Activated CD8-positive, alpha-beta memory T cell treated with anti-CD3 and anti-CD28 coated beads, Interleukin-2, amount 50 U/mL, for 24 hours (primary cell): ENCODE data around the gene XYLB.
"Not testable (repeated sequence)": the region's sequence is repeated elsewhere in the genome, so short reads cannot be mapped to it uniquely, and the experiment has no call there.

ENCODE experiments used
- DNase-seq: peaks from one replicate; pipeline ENCODE4 v3.0.0-alpha.2; 2020; ENCODE audit errors: extremely low read depth

Gene XYLB

DNA sequence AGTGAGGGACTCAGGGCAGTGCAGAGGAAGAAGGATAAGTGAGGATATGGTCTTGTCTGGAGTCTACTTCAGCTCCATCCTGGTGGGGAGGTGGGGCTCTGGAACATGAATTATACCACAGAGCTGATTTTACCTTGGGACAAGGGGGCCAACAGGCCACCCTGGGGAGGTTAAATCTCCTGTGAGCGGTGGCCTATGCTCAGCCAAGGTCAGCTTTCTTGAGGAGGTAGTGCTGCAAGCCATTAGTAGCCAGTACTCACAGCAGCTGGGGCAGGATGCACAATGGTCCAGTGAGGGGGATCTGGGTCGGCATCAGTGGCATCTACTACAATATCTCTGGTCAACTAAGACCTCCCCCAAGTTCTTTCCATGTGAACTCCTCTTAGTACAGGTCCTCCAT is 49.7 kb downstream of the XYLB start:
- no peak for DNase-seq

DNA sequence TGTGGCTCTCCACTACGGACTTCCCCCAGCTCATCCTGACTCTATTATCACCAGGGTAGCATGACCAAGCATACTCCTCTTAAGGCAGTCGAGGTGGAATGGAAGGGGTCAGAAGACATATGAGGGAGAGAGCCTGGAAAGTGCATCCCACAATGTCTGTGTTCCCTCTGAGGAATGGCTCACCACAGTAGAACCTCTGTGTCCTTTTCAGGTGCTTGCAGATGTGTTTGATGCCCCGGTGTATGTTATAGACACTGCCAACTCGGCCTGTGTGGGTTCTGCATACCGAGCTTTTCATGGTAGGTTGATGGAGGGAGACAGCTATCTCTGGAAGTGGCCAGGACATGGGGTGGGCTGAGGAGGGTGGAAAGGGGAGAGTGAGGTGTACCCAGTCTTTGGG is 50.3 kb downstream of the XYLB start:
- no peak for DNase-seq

DNA sequence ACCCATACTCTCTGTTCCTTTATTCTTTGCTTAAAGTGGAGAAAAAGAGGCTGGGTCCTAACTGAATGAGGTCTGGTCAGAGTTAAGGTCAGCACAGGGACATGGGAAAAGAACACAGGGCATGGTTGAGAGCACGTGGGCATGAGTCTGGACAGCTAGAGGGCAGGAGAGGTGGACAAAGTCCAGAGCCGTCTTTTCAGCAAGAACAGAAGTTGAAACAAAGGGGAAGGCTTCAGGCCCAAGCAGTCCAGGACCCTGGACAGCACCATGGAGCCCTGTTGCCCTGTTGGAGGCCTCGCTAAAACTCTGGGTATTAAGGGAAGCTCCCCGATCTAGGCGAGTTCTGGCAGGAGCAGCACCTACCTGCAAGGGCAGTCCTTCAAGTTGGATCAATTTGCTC is 50.7 kb downstream of the XYLB start:
- no peak for DNase-seq

DNA sequence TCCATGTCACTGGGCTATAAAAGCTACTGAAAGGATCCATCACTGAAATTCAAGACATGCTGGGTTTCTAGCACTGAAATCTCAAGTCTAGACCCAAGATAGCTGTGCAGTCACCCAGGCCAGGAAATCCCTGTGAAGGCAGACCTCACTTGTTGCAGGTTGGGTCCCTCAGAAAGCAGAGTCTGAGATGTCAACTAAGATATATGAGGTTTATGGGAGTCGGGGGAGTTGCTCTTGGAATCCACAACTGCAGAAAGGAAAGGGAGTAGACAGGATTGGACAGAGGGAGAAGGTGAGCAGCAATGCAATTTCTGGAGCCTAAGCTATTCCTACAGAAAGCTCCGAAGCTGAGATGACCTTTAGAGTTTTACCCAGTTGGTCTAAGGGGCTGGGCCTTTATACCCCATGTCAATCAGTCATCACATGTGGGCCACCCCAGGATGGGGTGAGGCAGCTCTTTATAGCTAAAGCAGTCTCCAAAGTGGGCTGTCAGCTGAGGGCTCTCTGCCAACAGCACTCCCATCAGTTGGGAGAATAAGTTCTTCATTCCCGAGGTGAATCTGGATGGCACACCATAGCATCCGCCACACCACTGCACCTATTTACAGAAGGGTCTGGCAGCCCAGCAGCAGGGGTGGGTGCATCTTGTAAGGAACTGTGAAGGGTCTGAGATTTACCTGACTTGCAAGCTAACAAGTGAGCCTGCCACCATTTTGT is 54.8 kb downstream of the XYLB start:
- DNase-seq = no peak

DNA sequence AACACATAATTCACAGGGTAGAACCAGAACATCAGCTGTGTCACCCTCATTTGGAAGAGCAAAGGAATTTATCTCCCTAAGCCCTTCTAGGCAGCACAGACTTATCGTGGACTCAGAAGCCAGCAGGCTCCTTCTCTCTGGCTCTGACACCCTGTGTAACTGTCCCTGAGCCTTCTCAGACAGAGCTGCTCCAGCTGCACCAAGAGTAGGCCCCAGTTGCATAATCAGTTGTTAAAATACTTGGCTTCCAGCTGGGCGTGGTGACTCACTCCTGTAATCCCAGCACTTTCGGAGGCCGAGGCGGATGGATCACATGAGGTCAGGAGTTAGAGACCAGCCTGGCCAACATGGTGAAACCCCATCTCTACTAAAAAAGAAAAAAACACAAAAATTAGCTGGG is 57.7 kb downstream of the XYLB start:
- DNase-seq = no peak

DNA sequence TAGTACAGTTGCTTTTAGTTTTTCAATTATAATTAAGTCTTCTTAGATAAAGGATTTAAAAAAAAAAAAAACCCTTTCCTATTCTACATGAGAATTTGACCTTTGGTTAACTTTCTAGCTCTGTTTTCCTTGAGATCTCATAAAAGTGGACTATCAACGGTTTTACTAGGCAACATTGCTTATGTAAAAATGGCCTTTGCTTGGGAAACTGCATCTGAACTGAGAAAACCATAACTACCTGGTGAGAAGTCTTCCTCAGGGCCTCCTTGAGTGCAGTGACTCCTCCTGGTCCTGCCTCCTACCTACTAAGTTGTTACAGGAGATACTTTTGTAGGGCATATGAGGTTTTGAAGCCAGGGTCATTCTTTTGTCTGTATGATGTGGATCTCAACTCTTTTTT is 65.0 kb downstream of the XYLB start:
- no peak for DNase-seq

DNA sequence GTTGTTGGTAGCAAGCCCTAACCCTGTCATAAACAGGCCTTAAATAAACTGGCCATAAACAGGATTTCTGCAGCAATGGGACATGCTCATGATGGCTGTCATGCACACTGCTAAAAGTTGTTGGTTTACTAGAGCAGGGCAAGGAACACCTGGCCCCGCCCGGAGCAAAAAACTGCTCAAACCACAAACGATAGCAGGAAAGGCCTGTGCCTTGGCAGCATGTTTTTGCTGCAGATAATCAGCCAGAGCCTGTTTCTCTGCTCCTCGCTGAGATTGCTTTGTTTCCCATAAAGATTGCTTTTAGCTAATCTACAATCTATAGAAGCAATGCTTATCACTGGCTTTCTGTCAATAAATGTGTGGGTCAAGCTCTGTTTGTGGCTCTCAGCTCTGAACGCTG is 74.2 kb downstream of the XYLB start:
- not testable (repeated sequence) for DNase-seq

DNA sequence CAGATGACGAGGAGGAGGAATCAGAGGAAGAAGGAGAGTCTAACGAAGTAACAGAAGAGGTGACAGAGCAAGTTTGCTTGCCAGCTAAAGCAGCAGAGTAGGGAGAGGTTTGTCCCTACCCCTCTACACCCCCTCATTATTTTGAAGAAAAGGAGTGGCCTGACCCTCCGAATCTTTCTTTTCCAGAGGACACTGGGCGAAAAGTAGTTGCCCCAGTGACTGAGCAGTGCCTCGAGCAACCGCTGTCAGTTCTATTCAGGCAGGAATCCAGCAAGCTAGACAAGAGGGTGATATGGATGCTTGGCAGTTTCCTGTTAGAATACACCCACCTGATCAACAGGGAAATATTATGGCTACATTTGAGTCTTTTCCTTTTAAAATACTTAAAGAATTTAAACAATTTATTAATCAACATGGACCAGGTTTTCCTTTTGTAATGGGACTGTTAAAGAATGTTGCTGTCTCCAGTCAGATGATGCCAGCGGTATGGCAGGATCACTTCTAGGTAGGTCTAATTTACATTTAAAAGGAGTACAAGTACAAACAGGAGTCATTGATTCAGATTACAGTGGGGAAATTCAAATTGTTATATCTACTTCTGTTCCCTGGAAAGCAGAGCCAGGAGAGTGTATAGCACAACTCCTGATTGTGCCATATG is 75.2 kb downstream of the XYLB start:
- no peak for DNase-seq

DNA sequence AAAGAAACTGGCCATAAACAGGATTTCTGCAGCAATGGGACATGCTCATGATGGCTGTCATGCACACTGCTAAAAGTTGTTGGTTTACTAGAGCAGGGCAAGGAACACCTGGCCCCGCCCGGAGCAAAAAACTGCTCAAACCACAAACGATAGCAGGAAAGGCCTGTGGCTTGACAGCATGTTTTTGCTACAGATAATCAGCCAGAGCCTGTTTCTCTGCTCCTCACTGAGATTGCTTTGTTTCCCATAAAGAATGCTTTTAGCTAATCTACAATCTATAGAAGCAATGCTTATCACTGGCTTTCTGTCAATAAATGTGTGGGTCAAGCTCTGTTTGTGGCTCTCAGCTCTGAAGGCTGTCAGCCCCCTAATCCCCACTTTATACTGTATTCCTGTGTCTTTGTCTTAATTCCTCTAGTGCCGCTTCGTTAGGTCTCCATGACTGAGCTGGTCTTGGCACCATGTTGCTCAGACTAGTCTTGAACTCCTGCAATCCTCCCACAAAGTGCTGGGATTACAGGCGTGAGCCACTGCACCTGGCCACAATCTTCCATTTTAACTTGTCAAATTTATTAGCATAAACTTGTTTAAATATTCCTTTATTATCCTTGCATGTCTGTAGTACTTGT is 80.3 kb downstream of the XYLB start:
- not testable (repeated sequence) for DNase-seq

DNA sequence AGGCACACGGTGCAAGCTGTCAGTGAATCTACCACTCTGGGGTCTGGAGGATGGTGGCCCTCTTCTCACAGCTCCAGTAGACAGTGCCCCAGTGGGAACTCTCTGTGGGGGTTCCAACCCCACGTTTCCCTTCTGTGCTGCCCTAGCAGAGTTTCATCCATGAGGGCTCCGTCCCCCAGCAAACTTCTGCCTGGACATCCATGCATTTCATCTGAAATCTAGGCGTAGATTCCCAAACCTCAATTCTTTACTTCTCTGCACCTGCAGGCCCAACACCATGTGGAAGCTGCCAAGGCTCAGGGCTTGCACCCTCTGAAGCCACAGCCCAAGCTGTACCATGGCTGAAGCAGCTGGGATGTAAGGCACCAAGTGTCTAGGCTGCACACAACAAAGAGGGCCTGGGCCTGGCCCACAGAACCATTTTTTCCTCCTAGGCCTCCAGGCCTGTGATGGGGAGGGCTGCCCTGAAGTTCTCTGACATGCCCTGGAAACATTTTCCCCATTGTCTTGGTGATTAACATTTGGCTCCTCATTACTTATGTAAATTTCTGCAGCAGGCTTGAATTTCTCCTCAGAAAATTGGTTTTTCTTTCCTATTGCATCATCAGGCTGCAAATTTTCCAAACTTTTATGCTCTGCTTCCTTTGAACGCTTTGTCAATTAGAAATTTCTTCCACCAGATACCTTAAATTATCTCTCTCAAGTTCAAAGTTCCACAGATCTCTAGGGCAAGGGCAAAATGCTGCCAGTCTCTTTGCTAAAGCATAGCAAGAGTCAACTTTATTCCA is 86.5 kb downstream of the XYLB start:
- not testable (repeated sequence) for DNase-seq

DNA sequence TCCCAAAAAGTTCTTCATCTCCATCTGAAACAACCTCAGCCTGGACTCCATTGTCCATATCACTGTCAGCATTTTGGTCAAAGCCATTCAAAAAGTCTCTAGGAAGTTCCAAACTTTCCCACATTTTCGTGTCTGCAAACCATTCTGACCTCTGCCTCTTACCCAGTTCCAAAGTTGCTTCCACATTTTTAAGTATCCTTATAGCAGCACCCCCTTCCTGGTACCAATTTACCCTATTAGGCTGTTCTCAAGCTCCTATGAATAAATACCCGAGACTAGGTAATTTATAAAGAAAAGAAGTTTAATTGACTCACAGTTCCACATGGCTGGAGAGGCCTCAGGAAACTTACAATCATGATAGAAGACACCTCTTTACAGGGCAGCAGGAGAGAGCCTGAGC is 87.1 kb downstream of the XYLB start:
- not testable (repeated sequence) for DNase-seq

DNA sequence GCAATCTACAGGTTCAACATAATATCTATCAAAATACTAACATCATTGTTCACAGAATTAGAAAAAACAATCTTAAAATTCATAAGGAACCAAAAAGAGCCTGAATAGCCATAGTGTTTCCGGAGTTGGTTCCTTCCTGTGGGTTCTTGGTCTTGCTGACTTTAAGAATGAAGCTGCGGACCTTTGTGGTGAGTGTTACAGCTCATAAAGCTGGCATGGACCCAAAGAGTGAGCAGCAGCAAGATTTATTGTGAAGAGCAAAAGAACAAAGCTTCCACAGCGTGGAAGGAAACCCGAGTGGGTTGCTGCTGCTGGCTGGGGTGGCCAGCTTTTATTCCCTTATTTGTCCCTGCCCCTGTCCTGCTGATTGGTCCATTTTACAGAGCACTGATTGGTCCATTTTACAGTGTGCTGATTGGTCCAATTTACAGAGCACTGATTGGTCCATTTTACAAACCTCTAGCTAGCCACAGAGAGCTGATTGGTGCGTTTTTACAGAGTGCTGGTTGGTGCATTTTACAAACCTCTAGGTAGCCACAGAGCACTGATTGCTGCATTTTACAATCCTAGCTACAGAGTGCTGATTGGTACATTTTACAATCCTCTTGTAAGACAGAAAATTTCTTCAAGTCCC is 92.0 kb downstream of the XYLB start:
- not testable (repeated sequence) for DNase-seq

DNA sequence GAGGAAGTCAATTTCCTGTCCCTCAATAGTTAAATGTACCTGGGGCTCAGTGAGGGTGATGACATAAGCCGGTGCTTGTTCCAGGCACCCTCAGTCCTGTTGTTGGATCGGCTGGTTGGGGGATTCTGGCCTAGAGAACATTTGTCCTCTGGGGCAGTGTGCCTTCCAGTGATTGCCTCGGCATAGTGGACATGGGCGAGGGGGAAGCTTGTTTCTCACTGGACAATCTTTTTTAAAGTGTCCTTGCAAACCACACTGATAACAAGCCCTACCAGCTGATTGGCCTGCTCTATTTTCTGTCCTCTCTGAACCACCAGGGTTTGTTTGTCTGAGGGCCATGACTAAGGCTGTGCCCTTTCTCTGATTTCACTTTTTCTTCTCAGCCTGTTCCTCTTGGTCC is 96.6 kb downstream of the XYLB start:
- not testable (repeated sequence) for DNase-seq

DNA sequence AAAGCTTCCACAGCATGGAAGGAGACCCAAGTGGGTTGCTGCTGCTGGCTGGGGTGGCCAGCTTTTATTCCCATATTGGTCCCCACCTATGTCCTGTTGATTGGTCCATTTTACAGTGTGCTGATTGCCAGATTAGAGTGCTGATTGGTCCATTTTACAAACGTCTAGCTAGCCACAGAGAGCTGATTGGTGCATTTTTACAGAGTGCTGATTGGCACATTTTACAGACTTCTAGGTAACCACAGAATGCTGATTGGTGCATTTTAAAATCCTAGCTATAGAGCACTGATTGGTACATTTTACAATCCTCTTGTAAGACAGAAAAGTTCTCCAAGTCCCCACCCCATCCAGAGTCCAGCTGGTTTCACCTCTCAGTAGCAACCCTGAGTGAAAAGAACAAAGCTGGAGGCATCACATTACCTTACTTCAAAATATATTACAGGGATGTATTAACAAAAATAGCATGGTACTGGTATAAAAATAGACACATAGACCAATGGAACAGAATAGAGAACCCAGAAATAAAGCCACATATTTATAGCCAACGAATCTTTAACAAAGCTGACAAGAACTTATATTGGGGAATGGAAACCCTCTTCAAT is 99.6 kb downstream of the XYLB start:
- no peak for DNase-seq

DNA sequence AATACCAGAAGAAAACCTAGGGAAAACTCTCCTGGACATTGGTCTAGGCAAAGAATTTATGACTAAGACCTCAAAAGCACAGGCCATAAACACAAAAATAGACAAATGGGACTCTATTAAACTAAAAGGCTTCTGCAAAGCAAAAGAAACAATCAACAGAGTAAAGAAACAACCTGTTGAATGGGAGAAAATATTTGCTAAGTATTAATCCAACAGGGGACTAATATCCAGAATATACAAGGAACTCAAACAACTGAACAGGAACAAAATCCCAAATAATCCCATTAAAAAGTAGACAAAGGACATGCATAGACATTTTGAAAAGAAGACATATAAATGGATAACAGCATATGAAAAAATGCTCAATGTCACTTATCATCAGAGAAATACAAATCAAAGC is 100.2 kb downstream of the XYLB start:
- no peak for DNase-seq

DNA sequence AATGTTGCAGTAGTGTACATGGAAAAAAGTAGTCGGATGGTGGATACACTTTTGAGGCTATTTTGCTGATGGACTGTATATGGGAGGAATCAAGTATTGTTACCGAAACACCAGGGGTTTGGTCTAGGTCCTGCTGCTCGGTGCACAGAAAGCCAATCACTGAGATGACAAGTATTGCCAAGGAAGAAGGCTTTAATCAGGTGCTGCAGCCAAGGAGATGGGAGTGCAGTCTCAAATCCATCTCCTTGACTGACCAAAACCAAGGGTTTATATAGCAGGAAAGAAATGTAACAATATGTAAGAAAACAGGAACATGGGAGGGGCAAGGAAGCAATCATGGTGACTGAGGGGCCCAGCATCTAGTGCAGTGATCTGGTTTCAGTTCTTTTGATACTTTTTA is 104.3 kb downstream of the XYLB start:
- no peak for DNase-seq

DNA sequence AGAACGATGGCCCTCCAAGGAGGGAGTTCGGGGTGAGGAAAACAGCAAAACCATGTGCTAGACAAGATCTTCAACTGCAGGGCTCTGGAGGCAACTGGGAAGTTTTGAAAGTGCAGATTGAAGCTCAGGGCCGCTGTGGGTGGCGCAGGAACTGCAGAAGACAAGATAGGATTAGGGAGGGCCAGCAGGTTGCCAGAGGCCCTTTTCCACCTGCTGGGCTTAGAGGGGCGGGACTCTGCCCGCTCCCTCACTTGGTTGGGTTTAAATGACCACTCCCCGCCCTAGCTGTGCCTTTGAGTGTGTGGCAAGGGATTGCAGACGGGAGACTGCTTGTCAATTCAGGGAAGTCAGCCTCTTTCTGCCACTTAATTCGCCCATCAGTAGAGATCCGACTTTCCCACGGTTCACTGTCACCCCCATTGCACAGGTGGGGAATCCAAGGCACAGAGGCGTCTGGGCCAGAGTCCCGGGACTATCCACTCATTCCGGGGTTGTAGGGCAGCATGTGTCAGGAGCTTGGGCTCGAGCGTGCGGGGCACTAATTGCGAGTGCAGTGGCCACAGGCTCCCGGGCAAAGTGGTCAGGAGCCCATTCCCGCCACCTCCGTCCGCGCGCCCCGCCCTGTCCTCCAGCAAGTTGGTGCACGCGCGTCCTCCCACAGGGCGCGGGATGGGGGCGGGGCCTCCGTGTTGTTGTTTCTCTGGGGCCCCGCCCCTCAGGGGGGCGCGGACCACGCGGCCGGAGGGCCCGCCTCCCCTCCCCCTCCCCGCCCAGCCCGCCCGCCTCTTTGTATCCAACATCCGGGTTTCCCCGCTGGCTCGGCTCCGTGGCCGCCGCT is 106.7 kb downstream of the XYLB start, which contains the start of gene ACVR2B:
Gene ACVR2B (plus strand): TSS at position 816 of the 838 bp plus-strand sequence. CDS start 433 bp downstream, outside the sequence.
- DNase-seq = peak; percentile 24

DNA sequence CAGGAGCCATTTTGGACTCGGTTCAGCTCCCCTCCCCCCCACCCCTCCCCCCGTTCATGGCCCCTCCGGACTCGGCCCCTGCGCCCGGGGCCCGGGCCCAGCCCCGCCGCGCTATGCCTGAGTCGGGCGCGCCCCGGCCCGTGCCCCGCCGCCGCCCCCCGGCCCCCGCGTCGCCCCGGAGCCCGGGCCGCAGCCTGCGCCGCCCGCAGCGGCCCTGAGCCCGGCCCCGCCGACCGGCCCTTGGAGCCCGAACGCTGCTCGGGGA is 107.3 kb downstream of the XYLB start:
- DNase-seq = no peak

DNA sequence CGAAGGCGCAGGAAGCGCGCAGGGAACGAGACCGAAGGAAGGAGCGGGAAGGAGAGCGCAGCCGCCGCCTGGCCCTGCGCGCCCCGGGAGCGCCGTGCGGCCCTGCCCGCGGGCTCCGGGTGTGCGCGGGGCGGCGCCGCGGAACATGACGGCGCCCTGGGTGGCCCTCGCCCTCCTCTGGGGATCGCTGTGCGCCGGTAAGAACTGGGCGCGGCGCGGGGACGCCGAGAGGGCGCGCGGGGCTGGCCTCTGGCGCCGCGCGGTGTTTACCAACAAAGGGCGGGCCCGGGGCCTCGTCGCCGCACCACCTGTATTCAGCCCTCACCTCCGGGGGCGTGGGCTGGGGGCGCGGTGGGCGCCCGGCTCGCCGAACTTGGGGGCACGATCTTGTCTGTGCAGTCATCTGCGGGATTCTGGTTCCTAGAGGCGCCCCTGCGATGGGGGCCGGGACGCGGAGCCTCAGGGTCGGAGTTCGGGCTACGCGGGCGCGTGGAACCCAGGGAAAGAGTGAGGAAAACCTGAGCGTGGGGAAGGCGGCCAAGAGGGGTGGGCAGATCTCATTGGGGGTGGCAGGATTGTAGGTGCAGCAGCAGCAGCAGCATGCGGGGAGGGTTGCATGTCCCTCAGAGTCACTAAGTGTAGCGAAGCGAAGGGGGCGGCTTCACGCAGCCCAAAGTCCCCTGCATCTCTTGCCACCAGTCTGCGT is 107.7 kb downstream of the XYLB start:
- no peak for DNase-seq
